ENCODE results near the gene ZNF345. TPM values are rescaled to one million over a fixed set of nuclear protein-coding genes. Genes with fewer than 3 reads are reported as not detected.

ZNF345 gene
- total and polyA plus RNA-seq, 11 donors = 0.64 to 5.9 (median 3.1) TPM

- DNase-seq (peak; percentile 91 to 92 (median 91)), ATAC-seq (peak; percentile 98 to 99 (median 99))
- H3K4me1 ChIP-seq = peaks cover 0 to 32% (median 15%) of the 10 kb centered on the region in 12 donors
- no peaks in the 10 kb centered on the region for H3K27me3 ChIP-seq
- peak within 1 kb of the TSS; percentile 27 to 92 (median 73) for H3K4me3 ChIP-seq
- intact Hi-C loops (cut with DNase I) = loop anchor here in 4 of 10 donors (1.0 to 5.0 kb wide), 5 partner anchors 11 to 171 kb away; partner anchors contain the start of genes ZNF345 (in 3 of the 4), ZNF461 (in 1 of the 4) and ZNF850 (in 1 of the 4)
- peaks cover 0 to 24% (median 10%) of the 10 kb centered on the region in 9 donors for H3K36me3 ChIP-seq
- H3K9me3 ChIP-seq = peaks cover 0 to 48% (median 23%) of the 10 kb centered on the region in 12 donors
- no peak for TF ChIP-seq CTCF (IDR thresholded peaks at IDR 0.05)
- TF ChIP-seq POLR2A (IDR thresholded peaks at IDR 0.05) = peak in 1 of 2 donors; percentile 21
- 0 to 1% (median 0%) methylated on average over 46 to 56 of the region's 56 CpGs for whole genome bisulfite sequencing, 4 donors
- peak within 1 kb of the TSS; percentile 69 to 98 (median 92) for H3K27ac ChIP-seq
Measured at GRCh38 chr19:36837906-36838783, 12.5 kb upstream of the ZNF345 start, which contains the start of gene ZNF790. TSS of gene ZNF790 (minus strand) at chr19:36838387. CDS start at chr19:36825619, 12,768 bp downstream.

GRCh38 chr19:36838784-36839324 lies 11.8 kb upstream of the ZNF345 start:
- H3K27ac ChIP-seq = peak overlapping the region; percentile 69 to 98 (median 92)
- intact Hi-C loops (cut with DNase I) = loop anchor here in 4 of 10 donors (1.0 to 5.0 kb wide), 5 partner anchors 10 to 172 kb away; partner anchors contain the start of genes ZNF345 (in 3 of the 4), ZNF461 (in 1 of the 4) and ZNF850 (in 1 of the 4)
- 6 to 21% (median 11%) methylated on average over 4 to 12 of the region's 12 CpGs for WGBS, 4 donors
- DNase-seq (no peak), ATAC-seq (peak in 1 of 4 donors; percentile 17)
- H3K36me3 ChIP-seq = peaks cover 0 to 24% (median 5%) of the 10 kb centered on the region in 9 donors
- TF ChIP-seq POLR2A (IDR thresholded peaks at IDR 0.05) = peak in 1 of 2 donors; percentile 2
- no peak for TF ChIP-seq CTCF (IDR thresholded peaks at IDR 0.05)
- peaks cover 0 to 49% (median 20%) of the 10 kb centered on the region in 12 donors for H3K9me3 ChIP-seq
- H3K27me3 ChIP-seq = no peaks in the 10 kb centered on the region
- H3K4me3 ChIP-seq = peak overlapping the region; percentile 27 to 92 (median 73)
- H3K4me1 ChIP-seq = peaks cover 0 to 32% (median 15%) of the 10 kb centered on the region in 12 donors

GRCh38 chr19:36847968-36848367 lies 2.7 kb upstream of the ZNF345 start:
- no peak overlapping the region for H3K4me3 ChIP-seq
- H3K27me3 ChIP-seq = no peaks in the 10 kb centered on the region
- DNase-seq (no peak), ATAC-seq (no peak)
- no peak for TF ChIP-seq CTCF (IDR thresholded peaks at IDR 0.05)
- no peak for TF ChIP-seq POLR2A (IDR thresholded peaks at IDR 0.05)
- peaks cover 0 to 33% (median 17%) of the 10 kb centered on the region in 12 donors for H3K4me1 ChIP-seq
- intact Hi-C loops (cut with DNase I) = loop anchor here in 1 of 10 donors (5.0 kb wide), 1 partner anchor 76 kb away; the partner anchor contains the start of gene ZNF850
- H3K9me3 ChIP-seq = peaks cover 0 to 18% (median 0%) of the 10 kb centered on the region in 12 donors
- H3K27ac ChIP-seq = peak overlapping the region in 4 of 12 donors; percentile 80 to 92 (median 87)
- peaks cover 0 to 29% (median 0%) of the 10 kb centered on the region in 9 donors for H3K36me3 ChIP-seq
- 89 to 93% (median 92%) methylated on average over 1 of the region's 1 CpG for WGBS, 4 donors
